Measurements from ENCODE around the gene SH2D4B.

Gene SH2D4B

DNA sequence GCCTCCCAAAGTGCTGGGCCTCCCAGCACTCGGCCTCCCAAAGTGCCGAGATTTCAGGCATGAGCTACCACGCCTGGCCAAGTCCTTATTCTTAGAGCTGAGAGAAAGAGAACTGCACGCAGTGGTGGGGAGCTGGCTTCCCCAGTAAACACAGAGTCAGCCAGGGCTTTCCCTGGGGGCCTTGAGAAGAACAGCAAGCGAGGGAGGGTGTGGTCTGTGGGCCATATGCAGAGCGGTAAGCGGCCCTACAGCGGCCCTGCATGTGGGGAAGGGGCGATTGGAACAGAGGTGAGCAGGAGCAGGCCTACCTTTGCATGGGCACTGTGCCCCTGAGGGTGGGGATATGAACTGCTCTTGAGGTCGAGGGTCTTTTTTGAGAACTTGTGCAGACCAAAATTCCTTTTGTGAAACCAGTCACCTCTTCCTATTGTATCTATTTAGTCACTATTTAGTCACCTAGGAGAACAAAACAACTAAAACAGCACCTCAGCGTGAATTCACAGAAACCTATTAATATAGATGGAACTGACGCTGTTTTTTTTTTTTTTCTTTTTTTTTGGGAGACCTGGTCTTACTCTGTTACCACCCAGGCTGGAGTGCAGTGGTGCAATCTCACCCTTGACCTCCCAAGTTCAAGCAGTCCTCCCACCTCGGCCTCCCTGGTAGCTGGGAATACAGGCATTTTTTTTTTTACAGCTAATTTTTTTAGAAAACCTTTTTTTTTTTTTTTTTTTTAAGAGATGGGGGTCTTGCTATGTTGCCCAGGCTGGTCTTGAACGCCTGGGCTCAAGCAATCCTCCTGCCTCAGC lies 36.9 kb upstream of the SH2D4B start:
- TF ChIP-seq, protein P1, sequence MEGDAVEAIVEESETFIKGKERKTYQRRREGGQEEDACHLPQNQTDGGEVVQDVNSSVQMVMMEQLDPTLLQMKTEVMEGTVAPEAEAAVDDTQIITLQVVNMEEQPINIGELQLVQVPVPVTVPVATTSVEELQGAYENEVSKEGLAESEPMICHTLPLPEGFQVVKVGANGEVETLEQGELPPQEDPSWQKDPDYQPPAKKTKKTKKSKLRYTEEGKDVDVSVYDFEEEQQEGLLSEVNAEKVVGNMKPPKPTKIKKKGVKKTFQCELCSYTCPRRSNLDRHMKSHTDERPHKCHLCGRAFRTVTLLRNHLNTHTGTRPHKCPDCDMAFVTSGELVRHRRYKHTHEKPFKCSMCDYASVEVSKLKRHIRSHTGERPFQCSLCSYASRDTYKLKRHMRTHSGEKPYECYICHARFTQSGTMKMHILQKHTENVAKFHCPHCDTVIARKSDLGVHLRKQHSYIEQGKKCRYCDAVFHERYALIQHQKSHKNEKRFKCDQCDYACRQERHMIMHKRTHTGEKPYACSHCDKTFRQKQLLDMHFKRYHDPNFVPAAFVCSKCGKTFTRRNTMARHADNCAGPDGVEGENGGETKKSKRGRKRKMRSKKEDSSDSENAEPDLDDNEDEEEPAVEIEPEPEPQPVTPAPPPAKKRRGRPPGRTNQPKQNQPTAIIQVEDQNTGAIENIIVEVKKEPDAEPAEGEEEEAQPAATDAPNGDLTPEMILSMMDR (conservative IDR thresholded peaks at IDR 0.05; ENCODE audit: low read depth, low read length) = no peak
- DNase-seq (ENCODE audit: low read depth) = peak; percentile 55
- H3K4me3 ChIP-seq (ENCODE audit: low read depth, low read length) = no peak overlapping the region

DNA sequence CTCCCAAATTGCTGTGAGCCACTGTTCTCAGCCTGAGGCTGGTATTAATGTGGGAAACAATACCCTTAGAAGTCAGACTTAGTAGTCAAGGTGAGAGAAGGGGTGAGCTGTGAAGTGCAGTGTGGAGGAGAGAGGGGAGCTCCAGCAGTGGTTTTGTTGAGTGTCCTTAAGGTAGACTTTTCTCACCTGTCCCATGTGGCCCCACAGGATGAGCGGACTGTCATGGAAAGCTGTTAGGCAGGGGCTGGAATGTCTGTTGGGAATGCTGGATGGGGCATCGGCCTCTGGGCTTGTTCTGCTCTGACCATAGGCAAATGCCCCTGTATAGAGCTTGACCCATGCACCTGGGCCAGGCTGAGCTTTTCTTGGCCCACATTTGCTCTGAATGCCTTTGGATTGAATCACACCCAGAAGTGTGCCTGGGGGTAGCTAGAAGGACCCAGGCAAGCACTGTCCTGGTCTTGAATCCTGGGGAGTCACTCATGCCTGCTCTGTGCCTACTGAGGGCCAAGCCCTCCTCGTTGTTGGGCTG lies 36.3 kb upstream of the SH2D4B start:
- H3K4me3 ChIP-seq (ENCODE audit: low read depth, low read length) = no peak overlapping the region
- TF ChIP-seq, protein P1 (conservative IDR thresholded peaks at IDR 0.05; ENCODE audit: low read depth, low read length) = no peak
- DNase-seq (ENCODE audit: low read depth) = no peak

DNA sequence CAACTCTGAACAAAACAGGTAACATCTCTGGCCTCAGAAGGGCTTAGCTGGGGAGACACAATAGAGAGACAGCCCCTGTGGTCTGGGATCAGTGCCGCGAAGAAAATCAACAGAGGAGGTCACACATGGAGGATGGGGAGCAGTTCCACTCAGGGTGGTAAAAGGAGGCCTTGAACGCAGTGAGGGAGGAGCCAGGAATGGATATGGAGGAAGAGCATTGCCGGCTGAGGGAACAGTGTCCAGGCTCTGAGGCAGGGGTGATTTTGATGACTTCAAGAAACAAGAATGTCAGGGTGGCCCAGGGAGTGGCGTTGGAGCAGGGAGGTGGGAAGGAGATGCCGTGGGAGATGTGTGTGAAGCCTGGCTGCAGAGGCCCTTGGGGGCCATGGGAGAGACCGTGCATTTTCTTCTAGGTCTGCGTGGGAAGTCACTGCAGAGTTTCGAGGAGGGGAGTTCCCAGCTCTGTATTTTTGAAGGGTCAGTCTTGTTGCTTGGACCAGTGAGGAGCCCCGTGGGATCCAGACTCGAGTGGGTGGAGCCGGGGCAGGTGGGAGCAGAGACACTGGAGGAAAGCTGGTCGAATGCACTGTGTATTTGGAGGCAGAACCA lies 35.7 kb upstream of the SH2D4B start:
- no peak overlapping the region for H3K4me3 ChIP-seq (ENCODE audit: low read depth, low read length)
- no peak for DNase-seq (ENCODE audit: low read depth)
- TF ChIP-seq, protein P1 (conservative IDR thresholded peaks at IDR 0.05; ENCODE audit: low read depth, low read length) = no peak

DNA sequence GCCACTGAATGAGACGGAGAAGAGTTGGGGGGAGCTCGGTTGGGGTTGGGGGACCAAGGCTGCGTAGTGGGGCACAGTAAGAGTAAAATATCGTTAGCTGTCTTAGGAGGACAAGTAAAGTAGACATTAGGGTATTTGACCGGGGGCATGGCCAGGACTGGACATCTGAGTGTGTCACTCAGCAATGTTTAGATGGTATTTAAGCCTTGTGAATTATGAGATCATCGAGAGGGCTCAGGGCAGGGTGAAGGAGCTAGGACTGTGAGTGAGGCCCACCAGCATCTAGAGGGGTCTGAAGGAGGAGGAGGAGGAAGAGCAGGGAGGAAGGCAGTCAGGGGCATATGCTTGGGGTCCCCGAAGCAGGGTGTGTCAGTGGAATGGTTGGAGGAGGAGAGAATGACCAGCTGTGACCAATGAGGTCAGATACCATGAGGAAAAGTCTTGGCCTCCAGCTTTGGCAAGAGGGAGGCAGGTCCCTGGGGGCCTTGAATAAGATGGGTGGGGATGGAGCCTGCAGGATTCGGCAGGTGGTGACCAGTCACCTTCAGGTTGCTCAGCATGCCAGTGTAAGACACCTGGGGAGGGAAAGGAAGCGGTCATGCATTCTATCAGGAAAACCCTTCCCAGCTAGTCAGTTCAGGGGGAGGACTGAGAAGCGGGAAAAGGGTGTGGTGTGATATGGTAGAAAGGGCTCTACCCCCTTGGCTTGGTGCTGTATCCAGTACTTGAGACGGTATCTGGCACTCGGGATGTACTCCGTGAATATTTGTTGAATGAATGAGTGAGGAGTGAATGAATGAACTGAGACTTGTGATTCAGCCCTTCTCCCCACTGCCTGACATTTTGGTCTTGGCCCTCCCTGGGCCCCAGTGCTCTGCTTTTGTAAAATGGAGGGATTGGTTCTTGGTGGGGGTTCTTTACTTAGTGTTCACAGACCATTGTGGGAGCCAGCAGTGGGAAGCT lies 34.8 kb upstream of the SH2D4B start:
- H3K4me3 ChIP-seq (ENCODE audit: low read depth, low read length) = no peak overlapping the region
- TF ChIP-seq, protein P1 (conservative IDR thresholded peaks at IDR 0.05; ENCODE audit: low read depth, low read length) = no peak
- DNase-seq (ENCODE audit: low read depth) = no peak

DNA sequence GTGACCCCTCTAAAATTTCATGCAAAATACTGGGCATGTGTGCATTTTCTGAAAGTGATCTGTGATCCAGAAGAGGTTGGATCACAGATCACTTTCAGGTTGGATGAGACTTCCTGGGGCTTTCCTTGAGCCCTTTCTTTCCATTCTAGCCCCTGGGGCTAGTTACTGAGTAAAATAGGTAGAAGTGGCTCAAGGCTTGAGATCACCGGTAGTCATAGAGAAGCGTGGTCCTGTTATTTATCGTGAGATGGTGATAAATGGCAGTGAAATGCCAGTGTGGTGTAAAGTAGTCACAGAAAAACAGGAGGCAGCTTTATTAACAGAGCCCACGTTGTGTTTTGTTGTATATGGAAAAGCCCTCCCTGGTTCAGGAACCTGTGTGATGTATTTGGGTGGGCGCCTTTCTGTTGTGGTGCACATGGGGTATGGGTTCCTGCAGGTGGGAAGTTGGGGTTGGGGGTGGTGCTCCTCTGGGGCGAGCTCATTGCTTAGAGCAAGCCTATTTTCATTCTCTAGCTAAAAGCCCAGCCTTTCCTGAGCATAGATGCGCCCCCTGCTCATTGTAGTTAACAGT lies 34.0 kb upstream of the SH2D4B start:
- TF ChIP-seq, protein P1 (conservative IDR thresholded peaks at IDR 0.05; ENCODE audit: low read depth, low read length) = no peak
- no peak overlapping the region for H3K4me3 ChIP-seq (ENCODE audit: low read depth, low read length)
- DNase-seq (ENCODE audit: low read depth) = no peak

DNA sequence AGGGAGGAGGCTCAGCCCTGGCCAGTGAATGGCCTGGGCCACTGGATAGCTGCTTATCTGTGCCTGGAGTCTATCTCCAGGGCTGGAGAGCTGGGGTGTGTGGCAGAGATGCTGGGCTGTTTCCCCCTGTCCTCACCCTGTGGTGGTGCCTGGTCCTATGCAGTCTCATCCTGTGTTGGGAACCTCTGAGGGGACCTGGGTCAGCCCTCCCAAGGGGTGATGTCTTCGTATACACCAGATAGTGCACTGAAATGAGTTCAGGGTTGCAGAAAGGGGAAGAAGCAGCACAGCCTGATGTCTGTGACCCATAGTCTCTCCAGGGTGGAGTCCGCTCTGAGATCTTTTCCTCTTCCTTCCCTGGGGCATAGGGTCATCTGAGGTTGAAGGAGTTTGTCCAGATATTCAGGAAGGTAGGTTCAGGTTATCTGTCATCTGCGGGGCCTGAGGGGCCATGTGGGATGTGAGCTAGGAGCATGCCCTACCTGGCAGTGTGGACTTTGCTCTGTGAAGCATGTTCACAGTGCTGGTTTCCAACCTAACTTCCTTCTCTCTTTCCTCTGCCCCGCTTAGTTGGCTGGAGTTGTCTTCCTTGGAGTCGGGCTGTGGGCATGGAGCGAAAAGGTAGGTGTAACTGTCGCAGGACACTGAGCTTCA lies 33.4 kb upstream of the SH2D4B start:
- no peak for DNase-seq (ENCODE audit: low read depth)
- H3K4me3 ChIP-seq (ENCODE audit: low read depth, low read length) = no peak overlapping the region
- TF ChIP-seq, protein P1 (conservative IDR thresholded peaks at IDR 0.05; ENCODE audit: low read depth, low read length) = no peak

All from choroid plexus epithelial cell (primary cell).